ENCODE data around the gene RNF151.

- no peak for TF ChIP-seq TAF1 (IDR thresholded peaks at IDR 0.05; ENCODE audit: low read depth)
- TF ChIP-seq CTCF (IDR thresholded peaks at IDR 0.05; ENCODE audit: poor library complexity, severe bottlenecking), result no peak
- no peak for TF ChIP-seq EZH2 (IDR thresholded peaks at IDR 0.05; ENCODE audit: borderline replicate concordance, insufficient read depth, low read length, poor library complexity, severe bottlenecking)
- no peak for TF ChIP-seq POLR2AphosphoS5 (IDR thresholded peaks at IDR 0.05)
- no peak for TF ChIP-seq REST (IDR thresholded peaks at IDR 0.05; ENCODE audit: borderline replicate concordance)
These were observed 31.1 kb downstream of the RNF151 start for GRCh38 chr16:1997494-1998359.

Measured in neural cell (in vitro differentiated cells).